GM23338 (cell line): Measurements from ENCODE around the gene LPP. TPM values are rescaled to one million over a fixed set of nuclear protein-coding genes. Genes with fewer than 3 reads are reported as not detected.

Experiments used
- ATAC-seq: fragments of 200-7000 bp; cut with Tn5 transposase; 3 replicates; pipeline ENCODE4 v1.9.1; 2020
- DNase-seq: peaks from one replicate; pipeline ENCODE4 v3.0.0-alpha.2; 2015; ENCODE audit warnings: low spot score
- H2AFZ ChIP-seq: fragments of 200-600 bp; sonication (generic); 2 replicates; pipeline ENCODE4 v1.8.0; 2016; ENCODE audit warnings: antibody characterized with exemption, mild to moderate bottlenecking, moderate library complexity
- H3F3A ChIP-seq: fragments of 200-600 bp; sonication (generic); replicated peaks from 2 replicates; pipeline ENCODE4 v1.8.0; 2017; ENCODE audit warnings: antibody characterized with exemption, mixed run types, low read depth
- H3K27ac ChIP-seq: fragments of 200-600 bp; sonication (generic); 2 replicates; pipeline ENCODE4 v1.6.1; 2016; ENCODE audit warnings: low read depth
- H3K27me3 ChIP-seq: fragments of 200-600 bp; sonication (generic); 2 replicates; pipeline ENCODE4 v1.8.0; 2016; ENCODE audit warnings: mild to moderate bottlenecking, mixed run types, moderate library complexity; ENCODE audit not compliant: insufficient read depth
- H3K36me3 ChIP-seq: fragments of 200-600 bp; sonication (generic); 2 replicates; pipeline ENCODE4 v1.8.0; 2016; ENCODE audit warnings: mild to moderate bottlenecking; ENCODE audit not compliant: insufficient read depth
- H3K4me1 ChIP-seq: fragments of 200-600 bp; sonication (generic); 2 replicates; pipeline ENCODE4 v1.8.0; 2016; ENCODE audit warnings: mild to moderate bottlenecking, moderate library complexity; ENCODE audit not compliant: insufficient read depth
- H3K4me2 ChIP-seq: fragments of 200-600 bp; sonication (generic); 2 replicates; pipeline ENCODE4 v1.7.1; 2017; ENCODE audit warnings: mixed run types
- H3K4me3 ChIP-seq: fragments of 200-600 bp; sonication (generic); 2 replicates; pipeline ENCODE4 v1.6.1; 2016; ENCODE audit warnings: mixed run types
- H3K79me2 ChIP-seq: fragments of 200-600 bp; sonication (generic); replicated peaks from 2 replicates; pipeline ENCODE4 v1.8.0; 2017; ENCODE audit warnings: mild to moderate bottlenecking; ENCODE audit not compliant: insufficient read depth
- H3K9me2 ChIP-seq: fragments of 200-600 bp; sonication (generic); 2 replicates; pipeline ENCODE4 v1.8.0; 2017; ENCODE audit not compliant: insufficient read depth
- H4K20me1 ChIP-seq: fragments of 200-600 bp; sonication (generic); replicated peaks from 2 replicates; pipeline ENCODE4 v1.8.0; 2017; ENCODE audit warnings: mild to moderate bottlenecking; ENCODE audit not compliant: insufficient read depth
- H3K27ac Mint-ChIP-seq: 2 replicates; pipeline ENCODE4 v1.8.0; 2020; ENCODE audit warnings: inconsistent platforms, mild to moderate bottlenecking, moderate library complexity, mixed read lengths
- H3K27me3 Mint-ChIP-seq: 3 replicates; pipeline ENCODE4 v1.8.0; 2022; ENCODE audit warnings: low read depth, mild to moderate bottlenecking, moderate library complexity, mixed read lengths, inconsistent platforms; ENCODE audit not compliant: insufficient read depth, poor library complexity
- H3K36me3 Mint-ChIP-seq: 3 replicates; pipeline ENCODE4 v1.8.0; 2021; ENCODE audit warnings: low read depth, mild to moderate bottlenecking, inconsistent platforms, moderate library complexity, mixed read lengths
- H3K4me1 Mint-ChIP-seq: 3 replicates; pipeline ENCODE4 v1.8.0; 2020; ENCODE audit warnings: mild to moderate bottlenecking, inconsistent platforms, mixed read lengths
- H3K4me3 Mint-ChIP-seq: 3 replicates; pipeline ENCODE4 v1.8.0; 2021; ENCODE audit warnings: moderate library complexity, mild to moderate bottlenecking, inconsistent platforms, mixed read lengths
- H3K9me3 Mint-ChIP-seq: 3 replicates; pipeline ENCODE4 v1.8.0; 2020; ENCODE audit warnings: moderate library complexity, mild to moderate bottlenecking, inconsistent platforms, mixed read lengths
- CREB1 ChIP-seq: fragments of 250-450 bp; sonication (Bioruptor Pico); IDR thresholded peaks from 2 replicates; pipeline ENCODE4 v1.5.0; 2020; ENCODE audit warnings: low read depth, mild to moderate bottlenecking, moderate library complexity
- CTCF ChIP-seq, 2 experiments: fragments of 200-600 bp in 1 of 2; sonication (generic) in 1 of 2; conservative IDR thresholded peaks; 2 replicates each; pipeline versions ENCODE4 v1.5.1 to v1.6.1; 2016 to 2017; ENCODE audit warnings: antibody characterized with exemption in 2 of 2, low read depth in 2 of 2, mild to moderate bottlenecking in 2 of 2, moderate library complexity in 1 of 2
- ETS1 ChIP-seq: IDR thresholded peaks from 2 replicates; pipeline ENCODE4 v1.6.1; 2016; ENCODE audit warnings: antibody characterized with exemption
- EZH2phosphoT487 ChIP-seq: fragments of 200-600 bp; sonication (generic); IDR thresholded peaks from one replicate; pipeline ENCODE4 v1.8.1; 2018; ENCODE audit warnings: antibody characterized with exemption; ENCODE audit not compliant: unreplicated experiment
- NANOG ChIP-seq: IDR thresholded peaks from 2 replicates; pipeline ENCODE4 v1.6.1; 2016; ENCODE audit warnings: antibody characterized with exemption, borderline replicate concordance
- REST ChIP-seq: IDR thresholded peaks from one replicate; pipeline ENCODE4 v1.6.1; 2018; ENCODE audit warnings: antibody characterized with exemption; ENCODE audit not compliant: unreplicated experiment
- STAT1 ChIP-seq: IDR thresholded peaks from one replicate; pipeline ENCODE4 v1.6.1; 2016; ENCODE audit warnings: antibody characterized with exemption; ENCODE audit not compliant: unreplicated experiment
- ZNF114 ChIP-seq: fragments of 250-450 bp; sonication (Bioruptor Pico); IDR thresholded peaks from 2 replicates; pipeline ENCODE4 v1.5.0; 2020; ENCODE audit warnings: mild to moderate bottlenecking, moderate library complexity
- ZNF331 ChIP-seq: fragments of 250-450 bp; sonication (Bioruptor Pico); IDR thresholded peaks from 2 replicates; pipeline ENCODE4 v1.5.0; 2020; ENCODE audit warnings: low read depth, mild to moderate bottlenecking, moderate library complexity
- ZNF462 ChIP-seq: fragments of 250-450 bp; sonication (Bioruptor Pico); IDR thresholded peaks from 2 replicates; pipeline ENCODE4 v1.5.0; 2020; ENCODE audit warnings: mild to moderate bottlenecking, moderate library complexity
- polyA plus RNA-seq: library from polyadenylated mRNA; unstranded; fragments of >200 nt; fragmentation: Nextera tagmentation; extraction: Ambion mirVana; gene quantifications from 2 replicates; pipeline ENCODE4 v1.2.1, GENCODE V29; 2016
- total RNA-seq: library from RNA; depleted of rRNA; stranded (reverse); fragments of >200 nt; shearing (Covaris generic); gene quantifications from 2 replicates; pipeline ENCODE4 v1.2.3, GENCODE V29; 2014

LPP gene
- total and polyA plus RNA-seq, 2 experiments from 2014 or later, result 23.0 to 35.2 TPM

- Mint-ChIP-seq H3K27me3 (no peaks in the 10 kb centered on the region), H3K4me1 (peaks cover 23% of the 10 kb centered on the region), H3K36me3 (peaks cover 3% of the 10 kb centered on the region; the same call in 2 of the 3 replicates), H3K27ac (no peak overlapping the region), H3K9me3 (no peaks in the 10 kb centered on the region), H3K4me3 (no peak overlapping the region)
- Histone ChIP-seq H3K79me2 (no peaks in the 10 kb centered on the region), H3K4me1 (peaks cover 25% of the 10 kb centered on the region), H3K27ac (no peak overlapping the region), H3K9me2 (no peaks in the 10 kb centered on the region), H2AFZ (no peak overlapping the region), H3K4me3 (no peak overlapping the region), H3K36me3 (no peaks in the 10 kb centered on the region), H3K27me3 (no peaks in the 10 kb centered on the region), H3F3A (no peaks in the 10 kb centered on the region), H4K20me1 (no peaks in the 10 kb centered on the region), H3K4me2 (no peak overlapping the region)
- ATAC-seq, result no peak
- no peak for DNase-seq
- no peak for TF ChIP-seq ZNF331 (CRISPR knock-in tag)
- TF ChIP-seq STAT1, result no peak
- TF ChIP-seq ZNF114, result no peak
Observed at GRCh38 chr3:188509316-188509715, 355.4 kb downstream of the LPP start.

GRCh38 chr3:188510366-188510765 is 356.4 kb downstream of the LPP start:
- Histone ChIP-seq H3K27ac (no peak overlapping the region), H3F3A (no peaks in the 10 kb centered on the region), H3K4me2 (no peak overlapping the region), H3K27me3 (no peaks in the 10 kb centered on the region), H3K9me2 (no peaks in the 10 kb centered on the region; the same call in 1 of the 2 replicates), H3K36me3 (no peaks in the 10 kb centered on the region), H3K4me1 (peaks cover 33% of the 10 kb centered on the region), H2AFZ (no peak overlapping the region), H4K20me1 (no peaks in the 10 kb centered on the region), H3K79me2 (no peaks in the 10 kb centered on the region), H3K4me3 (no peak overlapping the region)
- DNase-seq (no peak), ATAC-seq (no peak)
- no peak overlapping the region for H3K4me3 Mint-ChIP-seq
- no peaks in the 10 kb centered on the region for H3K9me3 Mint-ChIP-seq
- H3K27ac Mint-ChIP-seq, result no peak overlapping the region
- no peaks in the 10 kb centered on the region for H3K36me3 Mint-ChIP-seq
- H3K4me1 Mint-ChIP-seq, result peaks cover 28% of the 10 kb centered on the region
- TF ChIP-seq STAT1, result no peak
- TF ChIP-seq ETS1, result no peak
- no peak for TF ChIP-seq EZH2phosphoT487
- TF ChIP-seq CREB1 (CRISPR knock-in tag), result no peak
- TF ChIP-seq ZNF114, result no peak
- TF ChIP-seq NANOG, result no peak
- TF ChIP-seq REST, result no peak
- no peak for TF ChIP-seq ZNF462 (CRISPR knock-in tag)
- TF ChIP-seq CTCF (conservative IDR thresholded peaks at IDR 0.05; ENCODE audit: low read depth in 2 of 2), result no peak
- H3K27me3 Mint-ChIP-seq, result no peaks in the 10 kb centered on the region
